Measurements from ENCODE around the gene ZYG11B.
A peak's percentile ranks its signal among the peaks of the same experiment; 100 is the strongest.
"Not testable (repeated sequence)": the region's sequence is repeated elsewhere in the genome, so short reads cannot be mapped to it uniquely, and the experiment has no call there.

ZYG11B gene

GRCh38 chr1:52727114-52727586, 897 bp downstream of the ZYG11B start:
- peak; percentile 36 for ATAC-seq
- no peak for TF ChIP-seq ZNF8 (CRISPR knock-in tag; IDR thresholded peaks at IDR 0.05)
- TF ChIP-seq PATZ1 (CRISPR knock-in tag; IDR thresholded peaks at IDR 0.05; ENCODE audit: borderline replicate concordance): no peak
- no peak for TF ChIP-seq ZNF70 (CRISPR knock-in tag; IDR thresholded peaks at IDR 0.05)
- TF ChIP-seq CREB5 (CRISPR knock-in tag; IDR thresholded peaks at IDR 0.05; ENCODE audit: low read depth): no peak
- TF ChIP-seq TSHZ2 (CRISPR knock-in tag; IDR thresholded peaks at IDR 0.05): no peak
- no peak for TF ChIP-seq ISL1 (CRISPR knock-in tag; IDR thresholded peaks at IDR 0.05)

GRCh38 chr1:52727956-52728656, 1.9 kb downstream of the ZYG11B start:
- no peak for TF ChIP-seq ZNF8 (CRISPR knock-in tag; IDR thresholded peaks at IDR 0.05)
- no peak for ATAC-seq

GRCh38 chr1:52733368-52733767, 7.1 kb downstream of the ZYG11B start:
- TF ChIP-seq ZNF8 (CRISPR knock-in tag; IDR thresholded peaks at IDR 0.05) (no peak), ESRRG (CRISPR knock-in tag; IDR thresholded peaks at IDR 0.05) (no peak), TOX (CRISPR knock-in tag; IDR thresholded peaks at IDR 0.05; ENCODE audit: borderline replicate concordance) (no peak), PATZ1 (CRISPR knock-in tag; IDR thresholded peaks at IDR 0.05; ENCODE audit: borderline replicate concordance) (no peak), ZFP3 (CRISPR knock-in tag; IDR thresholded peaks at IDR 0.05) (no peak), TCF4 (CRISPR knock-in tag; IDR thresholded peaks at IDR 0.05; ENCODE audit: borderline replicate concordance) (no peak), POU6F1 (CRISPR knock-in tag; IDR thresholded peaks at IDR 0.05; ENCODE audit: borderline replicate concordance, low read depth) (no peak), ISL1 (CRISPR knock-in tag; IDR thresholded peaks at IDR 0.05) (no peak), SNAI2 (CRISPR knock-in tag; IDR thresholded peaks at IDR 0.05) (no peak)
- no peak for ATAC-seq

- ATAC-seq: not testable (repeated sequence)
These were observed 9.1 kb downstream of the ZYG11B start for GRCh38 chr1:52735371-52735770.

GRCh38 chr1:52738148-52738547, 11.9 kb downstream of the ZYG11B start:
- no peak for ATAC-seq
- no peak for TF ChIP-seq GLIS3 (CRISPR knock-in tag; IDR thresholded peaks at IDR 0.05)

GRCh38 chr1:52738893-52739292, 12.6 kb downstream of the ZYG11B start:
- ATAC-seq: no peak
- TF ChIP-seq CSRNP3 (CRISPR knock-in tag; IDR thresholded peaks at IDR 0.05) (no peak), ESRRG (CRISPR knock-in tag; IDR thresholded peaks at IDR 0.05) (no peak), TSHZ2 (CRISPR knock-in tag; IDR thresholded peaks at IDR 0.05) (no peak), ISL1 (CRISPR knock-in tag; IDR thresholded peaks at IDR 0.05) (no peak), CREB5 (CRISPR knock-in tag; IDR thresholded peaks at IDR 0.05; ENCODE audit: low read depth) (no peak)
